C4-2B (cell line): ENCODE measurements around the gene ERBB4.

Source experiments
- ZFX ChIP-seq: fragments of 450-650 bp; IDR thresholded peaks from 2 replicates; pipeline ENCODE4 v1.6.1; 2017
- TF ChIP-seq, protein P1 (sequence below): fragments of 450-650 bp; conservative IDR thresholded peaks from 2 replicates; pipeline ENCODE4 v1.5.1; 2017; ENCODE audit warnings: mild to moderate bottlenecking

DNA sequence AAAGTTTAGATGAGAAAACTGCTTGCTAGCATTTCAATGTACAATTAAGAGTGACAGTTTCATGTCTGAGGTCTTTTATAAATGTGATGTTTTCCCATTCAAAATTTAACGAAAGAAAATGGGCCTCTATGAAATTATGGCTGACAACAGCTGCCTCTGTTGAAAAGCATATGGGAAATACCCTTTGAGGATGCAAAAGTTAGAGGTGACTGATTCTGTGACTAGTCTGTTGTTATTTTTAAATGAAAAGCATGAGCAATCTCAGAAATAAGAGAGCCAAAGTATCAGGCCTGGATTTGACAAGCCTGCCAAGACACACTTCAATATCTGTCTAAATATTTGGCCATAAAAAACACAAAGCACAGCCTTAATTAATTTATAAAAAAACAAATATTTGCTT lies 580.8 kb downstream of the ERBB4 start:
- TF ChIP-seq, protein P1, sequence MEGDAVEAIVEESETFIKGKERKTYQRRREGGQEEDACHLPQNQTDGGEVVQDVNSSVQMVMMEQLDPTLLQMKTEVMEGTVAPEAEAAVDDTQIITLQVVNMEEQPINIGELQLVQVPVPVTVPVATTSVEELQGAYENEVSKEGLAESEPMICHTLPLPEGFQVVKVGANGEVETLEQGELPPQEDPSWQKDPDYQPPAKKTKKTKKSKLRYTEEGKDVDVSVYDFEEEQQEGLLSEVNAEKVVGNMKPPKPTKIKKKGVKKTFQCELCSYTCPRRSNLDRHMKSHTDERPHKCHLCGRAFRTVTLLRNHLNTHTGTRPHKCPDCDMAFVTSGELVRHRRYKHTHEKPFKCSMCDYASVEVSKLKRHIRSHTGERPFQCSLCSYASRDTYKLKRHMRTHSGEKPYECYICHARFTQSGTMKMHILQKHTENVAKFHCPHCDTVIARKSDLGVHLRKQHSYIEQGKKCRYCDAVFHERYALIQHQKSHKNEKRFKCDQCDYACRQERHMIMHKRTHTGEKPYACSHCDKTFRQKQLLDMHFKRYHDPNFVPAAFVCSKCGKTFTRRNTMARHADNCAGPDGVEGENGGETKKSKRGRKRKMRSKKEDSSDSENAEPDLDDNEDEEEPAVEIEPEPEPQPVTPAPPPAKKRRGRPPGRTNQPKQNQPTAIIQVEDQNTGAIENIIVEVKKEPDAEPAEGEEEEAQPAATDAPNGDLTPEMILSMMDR = no peak
- TF ChIP-seq ZFX = no peak
